Activated T-helper 9 cell treated with anti-CD3 and anti-CD28 coated beads, Interleukin-2, amount 50 U/mL, for 16 hours (primary cell): Measurements from ENCODE around the gene EPG5.
"Not testable (repeated sequence)": the region's sequence is repeated elsewhere in the genome, so short reads cannot be mapped to it uniquely, and the experiment has no call there.

Source experiments
- DNase-seq: peaks from one replicate; pipeline ENCODE4 v3.0.0-alpha.2; 2020; ENCODE audit warnings: low read depth

Gene EPG5

GRCh38 chr18:45836242-45837205 lies 130.6 kb downstream of the EPG5 start:
- DNase-seq: no peak

GRCh38 chr18:45835057-45835636 lies 132.0 kb downstream of the EPG5 start:
- no peak for DNase-seq

GRCh38 chr18:45834306-45834705 lies 132.8 kb downstream of the EPG5 start:
- no peak for DNase-seq

GRCh38 chr18:45833846-45834245 lies 133.3 kb downstream of the EPG5 start:
- no peak for DNase-seq

GRCh38 chr18:45830917-45831316 lies 136.2 kb downstream of the EPG5 start:
- DNase-seq: no peak

GRCh38 chr18:45829855-45830254 lies 137.3 kb downstream of the EPG5 start:
- no peak for DNase-seq

GRCh38 chr18:45828917-45829811 lies 138.0 kb downstream of the EPG5 start:
- DNase-seq: no peak

GRCh38 chr18:45826716-45827115 lies 140.4 kb downstream of the EPG5 start:
- DNase-seq: not testable (repeated sequence)

- no peak for DNase-seq
Measured at GRCh38 chr18:45826084-45826483, 141.0 kb downstream of the EPG5 start.

- no peak for DNase-seq
Measured at GRCh38 chr18:45825258-45826044, 141.7 kb downstream of the EPG5 start, which contains the start of gene SIGLEC15. Gene SIGLEC15 (plus strand): TSS chr18:45825675. CDS start chr18:45825729, 54 bp downstream.

- no peak for DNase-seq
Measured at GRCh38 chr18:45821711-45822110, 145.4 kb downstream of the EPG5 start.

GRCh38 chr18:45821026-45821425 lies 146.1 kb downstream of the EPG5 start:
- no peak for DNase-seq

GRCh38 chr18:45820106-45820745 lies 146.9 kb downstream of the EPG5 start:
- DNase-seq: no peak

- not testable (repeated sequence) for DNase-seq
Measured at GRCh38 chr18:45818765-45819164, 148.4 kb downstream of the EPG5 start.

GRCh38 chr18:45817543-45817942 lies 149.6 kb downstream of the EPG5 start:
- no peak for DNase-seq

- DNase-seq: not testable (repeated sequence)
Measured at GRCh38 chr18:45814733-45815132, 152.4 kb downstream of the EPG5 start.

GRCh38 chr18:45807144-45807543 lies 160.0 kb downstream of the EPG5 start:
- DNase-seq: not testable (repeated sequence)

- no peak for DNase-seq
Measured at GRCh38 chr18:45806226-45806625, 160.9 kb downstream of the EPG5 start.

- no peak for DNase-seq
Measured at GRCh38 chr18:45805551-45805950, 161.6 kb downstream of the EPG5 start.

GRCh38 chr18:45802814-45803492 lies 164.2 kb downstream of the EPG5 start:
- DNase-seq: no peak
